ENCODE results near the gene MAPK1. TPM values are rescaled to one million over a fixed set of nuclear protein-coding genes. Genes with fewer than 3 reads are reported as not detected.

Gene MAPK1
- total RNA-seq, 1 experiment from 2014 or later = 55.2 TPM

Other genes starting within 250 kb of the MAPK1 start
- gene YDJC, start 237.6 kb downstream of the MAPK1 start, total RNA-seq (2014; rRNA removed; shearing (Covaris generic)) = 50.1 and 98.6 TPM in 2 replicates
- gene CCDC116, start 234.9 kb downstream of the MAPK1 start, total RNA-seq (2014; rRNA removed; shearing (Covaris generic)) = 0.29 and 7.1 TPM in 2 replicates
- 53.8 and 79.6 TPM in 2 replicates for gene SDF2L1, start 225.3 kb downstream of the MAPK1 start, total RNA-seq (2014; rRNA removed; shearing (Covaris generic))
- gene PPIL2, start 201.6 kb downstream of the MAPK1 start, total RNA-seq (2014; rRNA removed; shearing (Covaris generic)) = 21.2 and 23.8 TPM in 2 replicates
- 0.86 and 1.9 TPM in 2 replicates for gene YPEL1, start 131.9 kb downstream of the MAPK1 start, total RNA-seq (2014; rRNA removed; shearing (Covaris generic))
- gene PPM1F, start 85.2 kb upstream of the MAPK1 start, total RNA-seq (2014; rRNA removed; shearing (Covaris generic)) = 22.9 and 29.6 TPM in 2 replicates
- gene TOP3B, start 115.1 kb upstream of the MAPK1 start, total RNA-seq (2014; rRNA removed; shearing (Covaris generic)) = 20.6 and 36.9 TPM in 2 replicates